IPS-18a (cell line): ENCODE results near the gene GPR183.

ENCODE experiments used
- H3K27ac ChIP-seq: one replicate; pipeline ENCODE4 v1.5.1; 2013; ENCODE audit warnings: low read length
- H3K27me3 ChIP-seq: one replicate; pipeline ENCODE4 v1.6.1; 2013; ENCODE audit warnings: mild to moderate bottlenecking, low read length; ENCODE audit not compliant: control insufficient read depth, insufficient read depth
- H3K36me3 ChIP-seq: one replicate; pipeline ENCODE4 v1.6.1; 2013; ENCODE audit warnings: low read depth, low read length; ENCODE audit not compliant: control insufficient read depth
- H3K4me1 ChIP-seq: one replicate; pipeline ENCODE4 v1.6.1; 2013; ENCODE audit warnings: low read depth, low read length; ENCODE audit not compliant: control insufficient read depth
- H3K4me3 ChIP-seq: one replicate; pipeline ENCODE4 v1.5.1; 2013; ENCODE audit warnings: low read length
- H3K9ac ChIP-seq: one replicate; pipeline ENCODE4 v1.6.1; 2013; ENCODE audit warnings: mild to moderate bottlenecking, low read length, moderate library complexity
- H3K9me3 ChIP-seq: one replicate; pipeline ENCODE4 v1.6.1; 2013; ENCODE audit warnings: low read depth, low read length; ENCODE audit not compliant: control insufficient read depth

The GPR183 gene

DNA sequence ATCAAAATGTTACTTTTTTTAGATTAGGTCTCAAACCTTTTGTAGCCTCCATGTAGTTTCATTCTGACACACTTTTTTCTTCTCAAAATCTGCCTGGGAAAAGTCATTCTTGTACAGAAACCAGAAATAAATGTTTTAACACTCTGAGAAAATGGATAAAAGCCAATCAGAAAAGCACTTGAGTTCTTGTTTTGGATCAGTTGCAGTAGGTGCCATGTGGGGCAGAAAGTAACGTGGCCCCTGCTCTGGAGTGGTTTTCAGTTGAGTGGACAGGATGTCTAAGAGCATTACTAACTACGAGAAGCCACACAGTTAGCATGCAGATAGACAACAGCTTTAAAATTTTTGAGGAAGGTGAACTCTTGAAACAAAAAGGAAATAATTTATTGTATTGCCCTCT lies 19.1 kb downstream of the GPR183 start:
- Histone ChIP-seq H3K9me3 (no peaks in the 10 kb centered on the region), H3K4me3 (no peak overlapping the region), H3K27me3 (no peaks in the 10 kb centered on the region), H3K4me1 (no peaks in the 10 kb centered on the region), H3K9ac (no peak overlapping the region), H3K36me3 (no peaks in the 10 kb centered on the region), H3K27ac (no peak overlapping the region)

DNA sequence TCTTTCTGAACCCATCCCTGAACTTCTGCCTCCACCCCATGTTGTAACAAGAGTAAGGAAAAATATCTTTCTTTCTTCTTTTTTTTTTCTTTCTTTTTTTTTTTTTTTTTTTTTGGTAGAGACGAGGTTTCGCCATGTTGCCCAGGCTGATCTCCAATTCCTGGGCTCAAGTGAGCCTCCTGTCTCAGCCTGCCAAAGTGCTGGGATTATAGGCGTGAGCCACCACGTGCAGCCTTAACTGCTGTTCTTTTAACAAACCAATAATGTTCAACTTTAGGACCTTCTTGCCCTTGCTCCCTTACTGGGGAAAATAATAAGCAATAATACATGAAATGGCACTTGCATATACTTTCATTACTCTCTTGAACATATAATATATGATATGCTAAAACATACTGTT lies 19.6 kb downstream of the GPR183 start:
- Histone ChIP-seq H3K27me3 (no peaks in the 10 kb centered on the region), H3K36me3 (no peaks in the 10 kb centered on the region), H3K4me3 (no peak overlapping the region), H3K9ac (no peak overlapping the region), H3K4me1 (no peaks in the 10 kb centered on the region), H3K9me3 (no peaks in the 10 kb centered on the region), H3K27ac (no peak overlapping the region)

DNA sequence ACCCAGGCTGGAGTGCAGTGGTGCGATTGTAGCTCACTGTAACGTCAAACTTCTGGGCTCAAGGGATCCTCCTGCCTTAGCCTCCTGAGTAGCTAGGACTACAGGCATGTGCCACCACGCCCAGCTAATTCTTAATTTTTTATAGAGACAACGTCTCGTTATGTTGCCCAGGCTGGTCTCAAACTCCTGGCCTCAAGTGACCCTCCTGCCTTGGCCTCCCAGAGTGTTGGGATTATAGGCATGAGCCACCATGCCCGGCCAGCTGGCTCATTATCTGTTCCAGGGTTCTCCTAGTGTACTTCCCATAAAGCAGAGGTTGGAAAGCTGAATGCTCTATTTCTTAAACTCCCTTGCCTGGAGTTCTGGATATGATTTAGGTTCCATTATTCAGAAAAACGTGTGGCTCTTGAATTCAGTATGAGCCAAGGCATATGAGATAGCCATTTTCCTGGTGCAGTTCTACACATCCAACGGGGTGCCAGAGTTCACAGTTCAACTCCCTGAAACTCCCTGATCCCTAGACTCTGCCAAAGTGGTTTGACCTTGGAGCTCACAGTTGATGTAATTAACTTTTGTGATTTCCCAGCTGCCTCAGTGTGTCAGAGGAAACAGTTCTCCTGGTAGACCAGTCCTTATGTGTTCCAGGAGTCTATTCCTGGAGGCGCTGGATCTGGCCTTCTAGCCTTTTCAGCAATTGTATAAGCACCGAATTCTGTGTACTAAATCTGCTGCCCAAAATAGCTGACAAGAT lies 21.6 kb downstream of the GPR183 start:
- no peak overlapping the region for H3K27ac ChIP-seq
- no peaks in the 10 kb centered on the region for H3K9me3 ChIP-seq
- H3K36me3 ChIP-seq: no peaks in the 10 kb centered on the region

DNA sequence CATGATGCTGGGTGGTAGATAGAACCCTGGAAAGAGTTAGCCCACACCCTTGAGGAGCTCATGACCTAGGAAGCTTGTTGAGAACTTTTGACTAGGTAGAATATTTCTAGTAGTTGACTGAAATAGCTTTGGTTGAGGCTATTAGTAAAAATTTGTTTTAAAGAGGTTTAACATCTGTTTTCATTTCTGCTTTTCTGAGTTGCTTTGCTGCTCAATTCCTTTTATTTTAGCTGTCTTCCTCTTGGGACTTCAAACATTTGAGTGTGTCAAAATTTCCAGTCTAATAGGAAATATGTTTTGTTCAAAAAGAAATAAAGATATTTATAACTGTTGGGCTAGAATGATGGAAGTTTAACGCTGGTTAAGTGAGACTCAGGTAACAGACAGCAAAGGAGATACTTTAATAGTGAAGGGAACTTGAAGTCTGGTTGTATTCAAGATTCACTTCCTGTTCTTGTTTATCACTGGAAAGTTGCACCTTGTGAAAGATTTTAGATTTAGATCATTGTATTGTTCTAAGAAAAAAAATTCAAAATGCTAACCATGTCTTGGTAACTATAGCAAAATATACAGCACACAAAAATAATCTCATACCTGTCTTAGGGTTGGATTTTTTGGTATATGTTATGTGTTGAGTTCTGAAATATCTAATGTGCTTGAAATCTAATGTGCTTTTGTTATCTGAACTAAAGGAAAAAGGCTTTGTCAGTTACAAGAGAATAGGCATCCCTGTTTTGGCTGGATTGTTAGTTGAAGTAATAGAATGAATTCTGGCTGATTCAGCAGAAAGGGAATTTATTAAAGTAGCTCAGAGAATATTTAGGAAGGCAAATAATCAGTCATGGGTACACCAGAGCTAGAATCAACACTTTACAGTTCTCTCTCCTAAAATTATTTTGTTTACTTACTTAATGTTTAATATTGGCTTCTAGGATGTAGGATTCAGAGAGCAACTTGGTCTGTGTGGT lies 24.7 kb downstream of the GPR183 start:
- Histone ChIP-seq H3K9me3 (no peaks in the 10 kb centered on the region), H3K27ac (no peak overlapping the region), H3K4me3 (no peak overlapping the region), H3K4me1 (no peaks in the 10 kb centered on the region), H3K27me3 (no peaks in the 10 kb centered on the region), H3K9ac (no peak overlapping the region), H3K36me3 (no peaks in the 10 kb centered on the region)

More for the DNA sequence above, 21.6 kb downstream of the GPR183 start:
- Histone ChIP-seq H3K9ac (no peak overlapping the region), H3K4me1 (no peaks in the 10 kb centered on the region), H3K27me3 (no peaks in the 10 kb centered on the region), H3K4me3 (no peak overlapping the region)

DNA sequence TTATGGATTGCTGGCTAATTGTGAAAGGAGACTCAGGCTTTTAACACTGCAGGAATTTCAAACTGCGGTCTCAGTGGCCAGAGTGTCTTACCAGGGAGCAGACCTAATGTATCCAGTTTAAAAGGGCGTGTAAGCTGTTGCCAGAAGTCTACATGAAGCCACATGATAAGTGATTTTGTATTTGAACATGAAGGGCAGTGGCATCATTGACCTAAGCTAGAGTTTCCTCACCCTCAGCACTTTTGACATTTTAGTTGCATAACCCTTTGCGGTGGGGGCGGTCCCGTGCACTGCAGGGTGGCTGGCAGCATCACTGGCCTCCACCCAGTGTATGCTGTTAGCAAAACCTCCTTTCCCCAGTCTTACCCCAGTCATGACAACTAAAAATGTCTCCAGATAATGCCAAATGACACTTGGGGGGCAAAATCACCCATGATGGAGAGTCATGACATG lies 25.4 kb downstream of the GPR183 start:
- no peaks in the 10 kb centered on the region for H3K27me3 ChIP-seq
- no peaks in the 10 kb centered on the region for H3K9me3 ChIP-seq
- H3K4me1 ChIP-seq: peaks cover under 1% of the 10 kb centered on the region
- no peaks in the 10 kb centered on the region for H3K36me3 ChIP-seq
- no peak overlapping the region for H3K9ac ChIP-seq
- no peak overlapping the region for H3K4me3 ChIP-seq
- no peak overlapping the region for H3K27ac ChIP-seq

DNA sequence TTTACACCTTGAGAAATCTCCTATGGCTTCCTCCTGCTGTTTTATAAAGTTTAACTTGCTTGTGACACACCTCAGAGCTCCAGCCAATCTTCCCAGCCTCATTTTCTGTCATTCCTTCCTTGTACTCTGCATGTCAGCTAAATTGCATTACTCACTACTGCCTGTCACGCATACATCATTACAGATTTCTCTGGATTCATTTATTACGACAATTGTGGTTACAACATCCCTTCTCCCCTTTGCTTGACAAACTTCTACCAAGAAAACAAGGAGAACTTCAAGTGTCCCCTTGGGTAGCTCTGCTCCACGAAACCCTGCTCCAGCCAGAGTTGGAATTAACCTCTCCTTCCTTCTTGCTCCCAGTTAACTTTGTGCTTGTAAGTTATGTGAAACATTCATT lies 27.0 kb downstream of the GPR183 start:
- no peak overlapping the region for H3K27ac ChIP-seq
- no peak overlapping the region for H3K4me3 ChIP-seq
- H3K9me3 ChIP-seq: no peaks in the 10 kb centered on the region
- no peak overlapping the region for H3K9ac ChIP-seq
- H3K4me1 ChIP-seq: peaks cover 7% of the 10 kb centered on the region
- no peaks in the 10 kb centered on the region for H3K27me3 ChIP-seq
- H3K36me3 ChIP-seq: no peaks in the 10 kb centered on the region

DNA sequence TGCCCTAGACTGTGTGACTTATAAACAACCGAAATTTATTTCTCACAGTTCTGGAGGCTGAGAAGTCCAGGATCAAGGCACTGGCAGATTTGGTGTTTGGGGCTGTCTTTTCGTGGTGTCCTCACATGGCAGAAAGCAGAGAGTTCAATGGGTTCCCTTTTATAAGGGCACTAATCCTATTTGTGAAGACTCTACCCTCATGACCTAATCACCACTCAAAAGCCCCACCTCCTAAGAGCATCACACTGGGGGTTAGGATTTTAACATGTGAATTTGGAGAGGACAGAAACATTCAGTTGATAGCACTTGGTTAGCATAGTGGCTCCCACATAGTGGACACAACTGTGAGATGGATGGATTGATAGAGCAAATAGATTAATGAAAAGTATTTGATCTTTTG lies 27.6 kb downstream of the GPR183 start:
- Histone ChIP-seq H3K9ac (no peak overlapping the region), H3K27me3 (no peaks in the 10 kb centered on the region), H3K27ac (no peak overlapping the region), H3K9me3 (no peaks in the 10 kb centered on the region), H3K36me3 (no peaks in the 10 kb centered on the region), H3K4me1 (peaks cover 7% of the 10 kb centered on the region), H3K4me3 (no peak overlapping the region)

DNA sequence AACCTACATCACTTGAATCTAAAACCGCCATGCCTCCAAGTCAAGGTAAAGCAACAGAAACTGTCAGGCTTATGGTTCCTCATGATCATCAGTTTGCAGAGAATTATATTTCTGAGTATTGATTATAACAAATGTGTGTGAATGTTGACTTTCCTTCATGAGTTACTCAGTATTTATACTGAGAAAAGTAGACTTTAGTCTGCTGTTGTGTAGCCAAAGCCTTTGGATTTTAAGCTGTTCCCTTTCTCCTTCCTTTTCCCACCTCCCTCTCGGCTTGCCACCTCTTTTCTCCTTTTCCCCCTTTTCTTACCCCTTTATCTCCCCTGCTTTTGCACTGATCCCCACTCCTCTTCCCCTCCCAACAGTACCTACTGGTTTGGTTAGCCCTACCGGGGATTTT lies 28.4 kb downstream of the GPR183 start:
- no peaks in the 10 kb centered on the region for H3K9me3 ChIP-seq
- H3K27me3 ChIP-seq: no peaks in the 10 kb centered on the region
- H3K36me3 ChIP-seq: no peaks in the 10 kb centered on the region
- H3K27ac ChIP-seq: no peak overlapping the region
- H3K4me1 ChIP-seq: peaks cover 7% of the 10 kb centered on the region
- H3K9ac ChIP-seq: no peak overlapping the region
- no peak overlapping the region for H3K4me3 ChIP-seq

DNA sequence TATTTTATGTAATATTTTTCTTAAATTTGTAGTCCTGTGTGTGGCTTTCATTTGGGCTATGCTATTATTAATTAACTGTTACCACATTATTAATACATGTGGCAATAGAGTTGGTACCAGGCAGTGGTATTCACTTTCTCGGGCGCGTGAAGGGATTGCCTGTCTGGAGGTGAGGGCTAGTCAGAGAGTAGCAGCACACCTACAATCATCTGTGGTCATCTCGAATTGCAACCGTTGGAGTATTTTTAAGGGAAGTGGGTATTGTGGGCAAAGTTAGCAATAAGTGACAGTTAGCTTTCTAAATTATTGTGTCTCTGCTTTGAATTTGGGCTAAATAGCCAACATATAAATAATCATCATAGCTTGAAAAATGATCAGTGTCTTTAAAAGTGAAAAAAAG lies 29.0 kb downstream of the GPR183 start:
- H3K4me1 ChIP-seq: peaks cover 7% of the 10 kb centered on the region
- H3K4me3 ChIP-seq: no peak overlapping the region
- no peak overlapping the region for H3K27ac ChIP-seq
- no peaks in the 10 kb centered on the region for H3K9me3 ChIP-seq
- no peak overlapping the region for H3K9ac ChIP-seq
- H3K27me3 ChIP-seq: no peaks in the 10 kb centered on the region
- H3K36me3 ChIP-seq: no peaks in the 10 kb centered on the region

DNA sequence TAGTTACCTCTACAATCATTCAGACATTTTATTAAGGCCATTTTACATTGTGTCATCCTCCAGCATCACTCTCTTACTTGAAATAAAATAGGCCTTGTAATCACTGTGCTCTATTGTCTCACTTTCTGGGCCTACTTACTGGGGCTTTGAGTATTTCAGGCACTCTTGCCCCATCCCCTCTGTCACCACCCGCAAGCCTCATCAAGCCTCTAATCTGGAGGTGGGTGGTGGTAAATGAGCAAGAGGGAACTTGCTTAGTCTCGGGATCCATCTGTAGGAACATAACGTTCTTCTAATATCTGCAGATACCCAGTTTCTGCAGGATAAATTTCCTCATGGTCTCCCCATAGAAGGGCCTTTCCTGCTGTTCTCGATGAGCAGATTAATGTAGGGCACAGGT lies 29.6 kb downstream of the GPR183 start:
- Histone ChIP-seq H3K4me1 (peaks cover 7% of the 10 kb centered on the region), H3K27ac (no peak overlapping the region), H3K36me3 (no peaks in the 10 kb centered on the region), H3K4me3 (no peak overlapping the region), H3K9me3 (no peaks in the 10 kb centered on the region), H3K9ac (no peak overlapping the region), H3K27me3 (no peaks in the 10 kb centered on the region)

DNA sequence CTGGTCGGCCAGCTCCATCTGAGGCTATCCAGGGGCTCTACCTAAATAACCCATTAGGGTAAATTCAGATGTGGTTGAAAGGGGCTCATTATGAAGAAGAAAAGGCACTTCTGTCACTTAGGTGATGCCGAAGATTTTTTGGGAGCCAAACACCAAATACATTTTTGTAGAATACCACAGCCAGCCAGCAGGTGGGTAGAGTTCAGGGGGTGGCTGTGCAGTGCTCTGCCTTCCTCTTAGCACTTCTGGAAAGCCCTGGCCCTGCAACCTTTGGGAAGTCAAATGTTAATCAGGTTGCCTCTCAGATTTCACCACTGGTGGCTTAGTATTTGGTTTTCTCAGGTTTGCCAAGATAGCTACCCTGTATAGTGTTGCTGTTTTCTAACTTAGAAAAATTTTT lies 30.5 kb downstream of the GPR183 start:
- no peak overlapping the region for H3K27ac ChIP-seq
- no peaks in the 10 kb centered on the region for H3K27me3 ChIP-seq
- no peaks in the 10 kb centered on the region for H3K36me3 ChIP-seq
- peaks cover 7% of the 10 kb centered on the region for H3K4me1 ChIP-seq
- no peak overlapping the region for H3K4me3 ChIP-seq
- H3K9me3 ChIP-seq: no peaks in the 10 kb centered on the region
- no peak overlapping the region for H3K9ac ChIP-seq
